K562 (cell line): ENCODE data around the gene LAPTM5. TPM values are rescaled to one million over a fixed set of nuclear protein-coding genes. Genes with fewer than 3 reads are reported as not detected.

Source experiments
- CBFA2T3 ChIP-seq: fragments of 450-650 bp; IDR thresholded peaks from 2 replicates; pipeline ENCODE4 v1.6.1; 2017
- CCNT2 ChIP-seq: IDR thresholded peaks from 2 replicates; pipeline ENCODE4 v1.6.1; 2011; ENCODE audit warnings: borderline replicate concordance, low read depth, mild to moderate bottlenecking, moderate library complexity, mixed read lengths, low read length; ENCODE audit not compliant: insufficient read length; ENCODE audit errors: extremely low read depth
- DPF2 ChIP-seq: fragments of 450-650 bp; IDR thresholded peaks from 2 replicates; pipeline ENCODE4 v1.6.1; 2016
- FOXP1 ChIP-seq: sonication (generic); formaldehyde crosslinking; IDR thresholded peaks from 2 replicates; pipeline ENCODE4 v1.8.0; 2022; ENCODE audit warnings: mild to moderate bottlenecking, missing genetic modification reagents
- HDAC1 ChIP-seq, 2 experiments: fragments of 450-650 bp; IDR thresholded peaks; 2 replicates each; pipeline ENCODE4 v1.6.1; 2016 to 2017; ENCODE audit warnings: inconsistent platforms in 1 of 2, mild to moderate bottlenecking in 1 of 2, moderate library complexity in 1 of 2
- HDAC2 ChIP-seq: fragments of 450-650 bp; IDR thresholded peaks from 2 replicates; pipeline ENCODE4 v1.6.1; 2016; ENCODE audit warnings: mild to moderate bottlenecking
- MGA ChIP-seq: fragments of 450-650 bp; IDR thresholded peaks from 2 replicates; pipeline ENCODE4 v1.6.1; 2016; ENCODE audit warnings: mild to moderate bottlenecking, moderate library complexity
- SRF ChIP-seq, 2 experiments: fragments of 250-450, 450-650 bp in 1 of 2; sonication (Bioruptor Pico) in 1 of 2; sonication (generic) in 1 of 2; formaldehyde crosslinking; IDR thresholded peaks; 2 replicates each; pipeline versions ENCODE4 v1.5.0 to v1.5.1; 2020 to 2022; ENCODE audit warnings: mild to moderate bottlenecking in 1 of 2, missing genetic modification reagents in 1 of 2
- TFE3 ChIP-seq: fragments of 450-650 bp; formaldehyde crosslinking; IDR thresholded peaks from 2 replicates; pipeline ENCODE4 v1.4.0; 2020; ENCODE audit warnings: mild to moderate bottlenecking, mixed read lengths
- ZNF12 ChIP-seq: sonication (generic); formaldehyde crosslinking; IDR thresholded peaks from 2 replicates; pipeline ENCODE4 v1.4.0; 2020; ENCODE audit warnings: mild to moderate bottlenecking, missing genetic modification reagents
- ZNF134 ChIP-seq: fragments of 250-450 bp; sonication (Bioruptor Pico); conservative IDR thresholded peaks from 2 replicates; pipeline ENCODE4 v1.4.0; 2020
- ZNF212 ChIP-seq: fragments of 450-650 bp; formaldehyde crosslinking; IDR thresholded peaks from 2 replicates; pipeline ENCODE4 v1.4.0; 2020; ENCODE audit warnings: mild to moderate bottlenecking
- ZNF586 ChIP-seq: fragments of 450-650 bp; formaldehyde crosslinking; conservative IDR thresholded peaks from 2 replicates; pipeline ENCODE4 v1.4.0; 2020; ENCODE audit warnings: mild to moderate bottlenecking, moderate library complexity
- polyA plus RNA-seq, 8 experiments: library from polyadenylated mRNA; depleted of rRNA in 4 of 8; stranded (reverse) in 5 of 8; unstranded in 3 of 8; fragments of >200 nt; fragmentation: Nextera tagmentation in 2 of 8; fragmentation: Illumina TruSeq in 1 of 8; extraction: Ambion mirVana in 2 of 8; extraction: Trizol in 1 of 8; gene quantifications; 2 replicates each; pipeline versions ENCODE4 v1.2.1 to v1.2.3, GENCODE V29; 2011 to 2014; ENCODE audit warnings: inconsistent platforms in 1 of 8, missing spikeins in 1 of 8
- total RNA-seq, 7 experiments: library from RNA; depleted of rRNA in 6 of 7; stranded (reverse); fragments of >200 nt in 6 of 7; fragmentation: Illumina TruSeq in 2 of 7; extraction: Trizol in 2 of 7; gene quantifications; 2 replicates each; pipeline versions ENCODE4 v1.2.1 to v1.2.3, GENCODE V29; 2011 to 2021; ENCODE audit warnings: low replicate concordance in 1 of 7

LAPTM5 gene
- total and polyA plus RNA-seq, 9 of the 15 experiments (the other 6 are each of a cell fraction or from before 2014, with no cell fraction given), result 2.4 to 47.3 (median 20.3) TPM

GRCh38 chr1:30756545-30757351 is 826 bp downstream of the LAPTM5 start (continued):
- TF ChIP-seq ZNF134 (CRISPR knock-in tag) (0 out of 2 replicates have a peak, but pooled peaks have one; percentile 22), ZNF212 (CRISPR knock-in tag) (peak; percentile 73; the same call in 1 of the 2 replicates), HDAC1 (IDR thresholded peaks at IDR 0.05) (peak in 1 of 2 experiments; percentile 57; a peak in 1 of 4 replicates), SRF (CRISPR knock-in tag; IDR thresholded peaks at IDR 0.05) (peak; percentile 33 to 60; a peak in 1 of 4 replicates), TFE3 (CRISPR knock-in tag) (peak; percentile 3; the same call in 1 of the 2 replicates), CBFA2T3 (0 out of 2 replicates have a peak, but pooled peaks have one; percentile 16), ZNF12 (peak; percentile 48; the same call in 1 of the 2 replicates), HDAC2 (peak; percentile 86), CCNT2 (no peak), MGA (peak; percentile 78), DPF2 (peak; percentile 83), FOXP1 (CRISPR knock-in tag) (0 out of 2 replicates have a peak, but pooled peaks have one; percentile 9), ZNF586 (CRISPR knock-in tag) (peak; percentile 54; the same call in 1 of the 2 replicates)
